Epithelial cell of prostate (primary cell): Measurements from ENCODE around the gene DNAH12.
"Not testable (repeated sequence)": the region's sequence is repeated elsewhere in the genome, so short reads cannot be mapped to it uniquely, and the experiment has no call there.

Experiments
- DNase-seq: peaks from one replicate; pipeline ENCODE4 v3.0.0-alpha.2; 2011; ENCODE audit warnings: low read depth, low spot score
- H3K27ac ChIP-seq: fragments of 450-650 bp; 2 replicates; pipeline ENCODE4 v1.5.1; 2017; ENCODE audit warnings: mild to moderate bottlenecking

DNAH12 gene

GRCh38 chr3:57338272-57339070 is 205.7 kb downstream of the DNAH12 start:
- not testable (repeated sequence) for DNase-seq, H3K27ac ChIP-seq

- H3K27ac ChIP-seq = no peak overlapping the region
- no peak for DNase-seq
These were observed 208.7 kb downstream of the DNAH12 start for GRCh38 chr3:57335283-57335938.

DNA sequence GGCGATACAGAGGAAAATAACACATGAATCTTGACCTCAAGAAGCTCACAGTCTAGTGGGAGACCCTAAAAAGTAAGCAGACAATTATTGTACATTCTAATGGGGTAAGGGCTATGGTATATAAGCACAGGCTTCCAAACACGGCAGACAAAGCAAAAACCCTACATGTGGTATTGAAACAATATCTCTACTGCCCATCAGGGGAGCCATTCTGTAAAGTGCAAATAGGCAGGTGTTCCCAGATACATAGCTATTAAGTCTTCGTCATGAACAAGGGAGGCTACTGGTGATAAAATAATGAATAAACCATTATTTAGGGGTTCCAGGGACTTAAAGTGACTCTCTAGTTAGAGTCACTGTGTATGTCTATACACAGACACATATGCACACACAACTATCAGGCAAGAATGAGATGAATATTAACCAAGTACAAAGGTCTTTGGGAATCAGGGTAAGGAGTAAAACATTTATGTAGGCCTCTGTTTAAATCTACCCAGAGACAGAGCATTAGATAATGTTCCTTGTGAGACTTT is 213.0 kb downstream of the DNAH12 start:
- DNase-seq = no peak
- H3K27ac ChIP-seq = no peak overlapping the region

DNA sequence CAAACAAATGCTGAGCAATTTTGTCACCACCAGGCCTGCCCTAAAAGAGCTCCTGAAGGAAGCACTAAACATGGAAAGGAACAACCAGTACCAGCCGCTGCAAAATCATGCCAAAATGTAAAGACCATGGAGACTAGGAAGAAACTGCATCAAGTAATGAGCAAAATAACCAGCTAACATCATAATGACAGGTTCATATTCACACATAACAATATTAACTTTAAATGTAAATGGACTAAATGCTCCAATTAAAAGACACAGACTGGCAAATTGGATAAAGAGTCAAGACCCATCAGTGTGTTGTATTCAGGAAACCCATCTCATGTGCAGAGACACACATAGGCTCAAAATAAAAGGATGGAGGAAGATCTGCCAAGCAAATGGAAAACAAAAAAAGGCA is 217.6 kb downstream of the DNAH12 start:
- DNase-seq, H3K27ac ChIP-seq: not testable (repeated sequence)

DNA sequence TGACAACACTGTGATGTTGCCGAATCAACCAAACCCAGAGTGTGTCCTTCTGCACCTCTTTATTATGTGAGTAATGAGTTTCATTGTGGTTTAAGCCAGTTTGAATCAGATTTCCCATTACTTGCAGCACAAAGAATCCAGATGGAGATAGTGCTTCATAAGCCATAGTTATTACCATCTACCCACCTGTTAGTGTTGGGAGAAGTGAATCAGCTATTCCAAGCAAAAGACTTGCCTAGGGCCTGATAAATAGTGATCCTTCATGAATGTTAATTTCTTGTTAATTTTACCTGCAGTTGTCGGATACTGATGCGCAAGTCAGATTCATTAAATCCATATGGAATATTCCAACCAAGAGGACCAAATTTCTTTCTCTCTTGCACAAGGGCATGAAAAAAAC is 229.9 kb downstream of the DNAH12 start:
- DNase-seq = no peak
- H3K27ac ChIP-seq = no peak overlapping the region

- no peak overlapping the region for H3K27ac ChIP-seq
- DNase-seq = no peak
These were observed 234.3 kb downstream of the DNAH12 start for GRCh38 chr3:57309769-57310360.

GRCh38 chr3:57303520-57303919 is 240.6 kb downstream of the DNAH12 start:
- H3K27ac ChIP-seq, DNase-seq: not testable (repeated sequence)

- no peak overlapping the region for H3K27ac ChIP-seq
- DNase-seq = peak; percentile 60
These were observed 246.1 kb downstream of the DNAH12 start for GRCh38 chr3:57298041-57298440.

- DNase-seq = no peak
- H3K27ac ChIP-seq = no peak overlapping the region
These were observed 251.1 kb downstream of the DNAH12 start for GRCh38 chr3:57292897-57293526.

- DNase-seq = no peak
- H3K27ac ChIP-seq = no peak within 1 kb of the TSS
These were observed 251.8 kb downstream of the DNAH12 start, which contains the start of gene ASB14 for GRCh38 chr3:57292159-57292896. TSS of gene ASB14 (minus strand) at chr3:57292685. CDS start at chr3:57292033, 652 bp downstream.

DNA sequence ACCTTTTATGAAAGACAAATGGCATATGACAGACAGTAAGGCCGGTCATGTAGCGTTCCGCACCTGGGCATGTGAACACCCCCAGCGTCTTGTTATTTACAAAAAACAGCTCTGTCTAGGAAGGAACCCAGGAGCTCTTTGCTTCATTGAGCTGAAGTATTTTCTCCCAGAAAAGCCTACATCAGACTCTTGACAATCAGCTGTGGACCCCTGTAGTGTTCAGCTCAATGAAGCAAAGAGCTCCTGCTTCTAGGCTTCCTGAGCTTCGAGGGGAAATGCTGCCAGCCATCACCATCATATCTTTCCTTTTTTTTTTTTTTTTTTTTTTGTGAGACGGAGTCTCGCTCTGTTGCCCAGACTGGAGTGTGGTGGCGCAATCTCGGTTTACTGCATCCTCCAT is 255.7 kb downstream of the DNAH12 start:
- H3K27ac ChIP-seq = no peak overlapping the region
- no peak for DNase-seq

DNA sequence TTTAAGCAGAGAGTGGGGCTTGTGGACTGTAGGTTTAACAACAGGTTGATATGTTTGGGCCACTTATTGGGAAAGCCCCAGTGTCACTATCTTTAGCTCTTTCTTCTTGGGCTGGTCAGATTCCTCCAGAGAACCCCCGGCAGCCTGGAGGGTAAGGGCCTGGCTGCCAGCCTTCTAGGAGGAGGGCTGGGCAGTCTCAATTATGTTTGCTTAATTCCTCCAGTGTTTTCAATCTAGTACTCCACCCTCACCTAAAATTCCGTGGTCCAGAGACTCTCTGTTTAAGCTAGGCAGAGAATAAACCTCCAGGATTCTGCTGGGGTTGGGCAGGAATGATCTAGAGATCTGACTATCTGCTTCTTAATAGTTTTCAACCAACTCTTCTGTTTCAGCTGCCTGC is 256.9 kb downstream of the DNAH12 start:
- no peak for DNase-seq
- no peak overlapping the region for H3K27ac ChIP-seq

DNA sequence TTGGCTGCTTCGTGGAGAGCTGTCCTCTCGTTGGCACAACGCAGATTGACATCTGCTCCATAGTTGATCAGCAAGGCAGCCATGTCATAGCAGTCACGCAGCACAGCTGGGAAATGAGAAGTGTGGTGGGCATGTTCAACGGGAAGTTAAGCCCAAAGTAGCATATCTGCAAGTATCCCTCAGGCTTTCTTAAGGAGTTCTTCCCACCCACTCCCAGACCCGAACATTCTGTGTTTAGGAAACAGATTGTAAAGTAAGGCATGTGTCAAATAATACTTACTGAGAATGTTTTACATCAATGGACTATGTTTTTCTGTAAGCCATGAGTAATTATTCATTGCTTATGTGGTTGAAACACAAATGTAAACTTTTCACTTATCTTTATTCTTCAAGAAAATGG is 260.8 kb downstream of the DNAH12 start:
- no peak for DNase-seq
- no peak overlapping the region for H3K27ac ChIP-seq

GRCh38 chr3:57281715-57282114 is 262.4 kb downstream of the DNAH12 start:
- DNase-seq = no peak
- no peak overlapping the region for H3K27ac ChIP-seq

GRCh38 chr3:57279685-57280084 is 264.5 kb downstream of the DNAH12 start:
- no peak overlapping the region for H3K27ac ChIP-seq
- DNase-seq = peak; percentile 12

DNA sequence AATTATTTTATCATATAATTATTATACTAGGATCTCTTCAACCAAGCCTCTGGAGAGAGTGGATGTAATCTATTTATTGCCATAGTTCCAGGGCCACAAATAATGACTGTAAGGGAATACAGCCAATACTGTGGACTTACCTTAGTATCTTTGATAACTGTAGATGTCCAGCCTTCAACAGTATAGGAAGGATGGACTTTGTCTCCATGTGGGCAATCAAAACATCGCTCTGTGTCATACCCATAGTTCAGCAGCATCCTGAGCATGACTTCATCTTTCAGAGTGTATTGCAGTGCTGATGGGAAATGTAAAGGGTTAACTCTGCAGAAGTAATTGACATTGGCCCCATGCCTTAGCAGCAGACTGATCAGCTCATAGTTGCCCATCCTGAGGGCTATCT is 265.9 kb downstream of the DNAH12 start:
- no peak overlapping the region for H3K27ac ChIP-seq
- DNase-seq = no peak

DNA sequence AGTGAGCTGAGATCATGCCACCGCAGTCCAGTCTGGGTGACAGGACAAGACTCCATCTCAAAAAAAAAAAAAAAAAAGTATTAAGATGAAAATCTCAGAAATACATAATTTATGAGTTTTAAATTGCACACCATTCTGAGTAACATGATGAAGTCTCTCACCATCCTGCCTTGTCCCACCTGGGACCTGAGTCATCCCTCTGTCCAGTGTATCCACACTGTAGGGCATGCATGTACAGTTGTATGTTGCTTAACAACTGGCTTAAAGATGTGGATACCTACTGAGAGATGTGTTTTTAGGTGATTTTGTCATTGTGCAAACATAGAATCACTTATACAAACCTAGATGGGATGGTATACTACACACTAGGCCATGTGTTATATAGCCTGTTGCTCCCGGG is 268.8 kb downstream of the DNAH12 start:
- no peak for DNase-seq
- no peak overlapping the region for H3K27ac ChIP-seq

- H3K27ac ChIP-seq = no peak overlapping the region
- no peak for DNase-seq
These were observed 269.3 kb downstream of the DNAH12 start for GRCh38 chr3:57274845-57275244.

GRCh38 chr3:57268416-57268815 is 275.7 kb downstream of the DNAH12 start:
- no peak overlapping the region for H3K27ac ChIP-seq
- DNase-seq = no peak

DNA sequence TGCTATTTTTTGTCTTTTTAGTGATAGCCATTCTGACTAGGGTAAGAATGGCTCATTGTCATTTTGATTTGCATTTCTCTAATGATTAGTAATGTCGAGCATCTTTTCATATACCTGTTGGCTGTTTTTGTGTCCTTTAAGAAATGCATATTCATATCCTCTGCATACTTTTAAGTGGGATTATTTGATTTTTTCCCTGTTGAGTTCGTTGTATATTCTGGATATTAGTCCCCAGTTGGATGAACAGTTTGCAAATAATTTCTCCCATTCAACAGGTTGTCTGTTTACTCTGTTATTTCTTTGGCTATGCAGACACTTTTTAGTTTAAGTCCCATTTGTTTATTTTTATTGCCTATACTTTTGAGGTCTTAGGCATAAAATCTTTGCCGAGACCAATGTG is 282.2 kb downstream of the DNAH12 start:
- DNase-seq = no peak
- no peak overlapping the region for H3K27ac ChIP-seq
